Measurements from ENCODE around the gene LIPC. TPM values are rescaled to one million over a fixed set of nuclear protein-coding genes. Genes with fewer than 3 reads are reported as not detected.

LIPC gene
- polyA plus RNA-seq, 2 of the 4 experiments (the other 2 are of a cell fraction), result 0.13 to 0.30 TPM

DNA sequence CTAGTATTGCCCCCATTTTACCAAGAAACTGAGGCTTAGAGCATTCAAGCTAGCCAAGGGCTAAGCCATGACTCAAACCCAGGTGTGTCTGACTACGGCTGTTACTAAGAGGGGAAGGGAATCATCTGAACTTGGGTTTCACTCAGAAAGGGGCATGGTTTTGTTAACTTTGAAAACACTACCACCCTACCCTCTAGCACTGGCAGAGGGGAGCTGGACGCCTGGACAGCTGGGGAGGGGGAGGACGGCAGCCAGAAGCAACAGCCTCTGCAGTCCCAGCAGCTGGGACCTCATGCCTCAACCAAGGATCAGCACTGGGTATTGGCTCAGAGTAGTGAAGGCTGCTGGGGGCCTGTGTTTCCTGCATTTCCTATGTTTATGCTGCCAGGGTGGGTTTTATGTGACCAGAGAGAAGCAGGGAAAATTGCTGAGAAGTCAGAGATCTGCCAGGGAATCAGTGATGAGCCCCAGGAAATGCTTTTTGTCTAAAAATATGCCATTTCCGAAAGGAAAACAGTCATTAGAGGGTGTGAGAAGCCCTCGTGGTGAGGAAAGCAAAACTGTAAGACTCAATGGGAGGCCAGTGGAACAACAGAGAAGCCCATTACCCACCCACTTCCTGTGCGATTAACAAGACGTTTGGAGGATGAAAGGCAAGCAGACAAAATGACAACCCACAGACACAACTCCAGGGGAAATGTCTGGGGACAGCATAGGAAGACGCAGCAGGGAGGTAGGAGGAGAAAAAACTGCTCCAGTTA, 41.2 kb downstream of the LIPC start:
- H3K4me3 ChIP-seq, result no peak overlapping the region
- H3K4me2 ChIP-seq, result peak overlapping the region; percentile 30
- FAIRE-seq, result no peak
- peaks cover 2% of the 10 kb centered on the region; the same call in 1 of the 3 replicates for H3K9me3 ChIP-seq
- CTCF ChIA-PET, result interaction anchor here (1.0 to 1.1 kb wide), 2 partner anchors 203 to 245 kb away, joined by 3 to 4 read pairs; no protein-coding TSS in a partner anchor
- H3K4me1 ChIP-seq, result peaks cover 73% of the 10 kb centered on the region
- peak overlapping the region; percentile 96 to 99 for H3K27ac ChIP-seq
- DNase-seq (ENCODE audit: low read depth in 1 of 2, low spot score in 1 of 2), result no peak
- POLR2A ChIA-PET, result interaction anchor here (0.6 to 1.4 kb wide), 5 partner anchors 31 to 277 kb away, joined by 3 to 7 read pairs (median 4); partner anchors contain the start of gene ADAM10
- TF ChIP-seq ZNF302 (CRISPR knock-in tag; IDR thresholded peaks at IDR 0.05), result 0 out of 2 replicates have a peak, but pooled peaks have one; percentile 17
- no peak for TF ChIP-seq EP300 (IDR thresholded peaks at IDR 0.05)
- ATAC-seq, result no peak
- 74% methylated on average over 8 of the region's 8 CpGs for WGBS (ENCODE audit: missing lambda C conversion rate)

- Histone ChIP-seq H3K4me2 (peak overlapping the region; percentile 30), H3K4me3 (no peak overlapping the region), H3K27ac (peak overlapping the region; percentile 96 to 99), H3K4me1 (peaks cover 67% of the 10 kb centered on the region), H3K9me3 (no peaks in the 10 kb centered on the region)
- ChIA-PET CTCF (interaction anchor here (1.0 to 1.2 kb wide), 3 partner anchors 33 to 246 kb away, joined by 3 to 4 read pairs (median 3); no protein-coding TSS in a partner anchor), POLR2A (interaction anchor here (0.6 to 1.1 kb wide), 3 partner anchors 32 to 276 kb away, joined by 3 to 5 read pairs (median 4); partner anchors contain the start of gene ADAM10)
- WGBS (ENCODE audit: missing lambda C conversion rate), result 12% methylated on average over 2 of the region's 2 CpGs
- peak; percentile 85 for FAIRE-seq
- peak; percentile 4 to 43; a peak in 3 of 6 replicates for ATAC-seq
- peak; percentile 44 to 71 for DNase-seq (ENCODE audit: low read depth in 1 of 2, low spot score in 1 of 2)
- TF ChIP-seq ZNF302 (CRISPR knock-in tag; IDR thresholded peaks at IDR 0.05), result no peak
- TF ChIP-seq EHF (CRISPR knock-in tag; IDR thresholded peaks at IDR 0.05), result no peak
- no peak for TF ChIP-seq PHF8 (IDR thresholded peaks at IDR 0.05; ENCODE audit: borderline replicate concordance, low read depth)
- TF ChIP-seq BHLHE40 (IDR thresholded peaks at IDR 0.05; ENCODE audit: low read depth, low read length), result no peak
- no peak for TF ChIP-seq RCOR1 (IDR thresholded peaks at IDR 0.05; ENCODE audit: low read depth, low read length)
- TF ChIP-seq USF2 (IDR thresholded peaks at IDR 0.05), result no peak
- no peak for TF ChIP-seq HOXA7 (CRISPR knock-in tag; IDR thresholded peaks at IDR 0.05)
- TF ChIP-seq, protein P1, sequence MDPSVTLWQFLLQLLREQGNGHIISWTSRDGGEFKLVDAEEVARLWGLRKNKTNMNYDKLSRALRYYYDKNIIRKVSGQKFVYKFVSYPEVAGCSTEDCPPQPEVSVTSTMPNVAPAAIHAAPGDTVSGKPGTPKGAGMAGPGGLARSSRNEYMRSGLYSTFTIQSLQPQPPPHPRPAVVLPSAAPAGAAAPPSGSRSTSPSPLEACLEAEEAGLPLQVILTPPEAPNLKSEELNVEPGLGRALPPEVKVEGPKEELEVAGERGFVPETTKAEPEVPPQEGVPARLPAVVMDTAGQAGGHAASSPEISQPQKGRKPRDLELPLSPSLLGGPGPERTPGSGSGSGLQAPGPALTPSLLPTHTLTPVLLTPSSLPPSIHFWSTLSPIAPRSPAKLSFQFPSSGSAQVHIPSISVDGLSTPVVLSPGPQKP (IDR thresholded peaks at IDR 0.05; ENCODE audit: low read depth, low read length), result no peak
- no peak for TF ChIP-seq TP53 (CRISPR knock-in tag; IDR thresholded peaks at IDR 0.05)
- no peak for TF ChIP-seq HDAC2 (IDR thresholded peaks at IDR 0.05)
- TF ChIP-seq POLR2A (IDR thresholded peaks at IDR 0.05; ENCODE audit: low read length), result no peak
- no peak for TF ChIP-seq CEBPB (IDR thresholded peaks at IDR 0.05)
- no peak for TF ChIP-seq POLR2AphosphoS2 (conservative IDR thresholded peaks at IDR 0.05; ENCODE audit: low read length)
- TF ChIP-seq E2F6 (IDR thresholded peaks at IDR 0.05; ENCODE audit: borderline replicate concordance, low read depth), result 0 out of 2 replicates have a peak, but pooled peaks have one; percentile 49
- no peak for TF ChIP-seq HEYL (CRISPR knock-in tag; IDR thresholded peaks at IDR 0.05)
- TF ChIP-seq, protein P2, sequence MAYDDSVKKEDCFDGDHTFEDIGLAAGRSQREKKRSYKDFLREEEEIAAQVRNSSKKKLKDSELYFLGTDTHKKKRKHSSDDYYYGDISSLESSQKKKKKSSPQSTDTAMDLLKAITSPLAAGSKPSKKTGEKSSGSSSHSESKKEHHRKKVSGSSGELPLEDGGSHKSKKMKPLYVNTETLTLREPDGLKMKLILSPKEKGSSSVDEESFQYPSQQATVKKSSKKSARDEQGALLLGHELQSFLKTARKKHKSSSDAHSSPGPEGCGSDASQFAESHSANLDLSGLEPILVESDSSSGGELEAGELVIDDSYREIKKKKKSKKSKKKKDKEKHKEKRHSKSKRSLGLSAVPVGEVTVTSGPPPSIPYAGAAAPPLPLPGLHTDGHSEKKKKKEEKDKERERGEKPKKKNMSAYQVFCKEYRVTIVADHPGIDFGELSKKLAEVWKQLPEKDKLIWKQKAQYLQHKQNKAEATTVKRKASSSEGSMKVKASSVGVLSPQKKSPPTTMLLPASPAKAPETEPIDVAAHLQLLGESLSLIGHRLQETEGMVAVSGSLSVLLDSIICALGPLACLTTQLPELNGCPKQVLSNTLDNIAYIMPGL (CRISPR knock-in tag; IDR thresholded peaks at IDR 0.05; ENCODE audit: borderline replicate concordance), result no peak
- TF ChIP-seq SMC3 (IDR thresholded peaks at IDR 0.05), result 0 out of 3 replicates have a peak, but pooled peaks have one; percentile 11
- TF ChIP-seq ZC3H11A (IDR thresholded peaks at IDR 0.05), result no peak
- no peak for TF ChIP-seq HOXB13 (CRISPR knock-in tag; IDR thresholded peaks at IDR 0.05; ENCODE audit: low read depth)
- TF ChIP-seq JUNB (IDR thresholded peaks at IDR 0.05), result peak; percentile 33; the same call in 1 of the 2 replicates
- TF ChIP-seq EHMT2 (IDR thresholded peaks at IDR 0.05; ENCODE audit: low read depth), result no peak
- peak; percentile 39; the same call in 1 of the 2 replicates for TF ChIP-seq GATA3 (IDR thresholded peaks at IDR 0.05; ENCODE audit: borderline replicate concordance)
- TF ChIP-seq, protein P3, sequence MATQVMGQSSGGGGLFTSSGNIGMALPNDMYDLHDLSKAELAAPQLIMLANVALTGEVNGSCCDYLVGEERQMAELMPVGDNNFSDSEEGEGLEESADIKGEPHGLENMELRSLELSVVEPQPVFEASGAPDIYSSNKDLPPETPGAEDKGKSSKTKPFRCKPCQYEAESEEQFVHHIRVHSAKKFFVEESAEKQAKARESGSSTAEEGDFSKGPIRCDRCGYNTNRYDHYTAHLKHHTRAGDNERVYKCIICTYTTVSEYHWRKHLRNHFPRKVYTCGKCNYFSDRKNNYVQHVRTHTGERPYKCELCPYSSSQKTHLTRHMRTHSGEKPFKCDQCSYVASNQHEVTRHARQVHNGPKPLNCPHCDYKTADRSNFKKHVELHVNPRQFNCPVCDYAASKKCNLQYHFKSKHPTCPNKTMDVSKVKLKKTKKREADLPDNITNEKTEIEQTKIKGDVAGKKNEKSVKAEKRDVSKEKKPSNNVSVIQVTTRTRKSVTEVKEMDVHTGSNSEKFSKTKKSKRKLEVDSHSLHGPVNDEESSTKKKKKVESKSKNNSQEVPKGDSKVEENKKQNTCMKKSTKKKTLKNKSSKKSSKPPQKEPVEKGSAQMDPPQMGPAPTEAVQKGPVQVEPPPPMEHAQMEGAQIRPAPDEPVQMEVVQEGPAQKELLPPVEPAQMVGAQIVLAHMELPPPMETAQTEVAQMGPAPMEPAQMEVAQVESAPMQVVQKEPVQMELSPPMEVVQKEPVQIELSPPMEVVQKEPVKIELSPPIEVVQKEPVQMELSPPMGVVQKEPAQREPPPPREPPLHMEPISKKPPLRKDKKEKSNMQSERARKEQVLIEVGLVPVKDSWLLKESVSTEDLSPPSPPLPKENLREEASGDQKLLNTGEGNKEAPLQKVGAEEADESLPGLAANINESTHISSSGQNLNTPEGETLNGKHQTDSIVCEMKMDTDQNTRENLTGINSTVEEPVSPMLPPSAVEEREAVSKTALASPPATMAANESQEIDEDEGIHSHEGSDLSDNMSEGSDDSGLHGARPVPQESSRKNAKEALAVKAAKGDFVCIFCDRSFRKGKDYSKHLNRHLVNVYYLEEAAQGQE (IDR thresholded peaks at IDR 0.05), result no peak
- TF ChIP-seq, protein P4, sequence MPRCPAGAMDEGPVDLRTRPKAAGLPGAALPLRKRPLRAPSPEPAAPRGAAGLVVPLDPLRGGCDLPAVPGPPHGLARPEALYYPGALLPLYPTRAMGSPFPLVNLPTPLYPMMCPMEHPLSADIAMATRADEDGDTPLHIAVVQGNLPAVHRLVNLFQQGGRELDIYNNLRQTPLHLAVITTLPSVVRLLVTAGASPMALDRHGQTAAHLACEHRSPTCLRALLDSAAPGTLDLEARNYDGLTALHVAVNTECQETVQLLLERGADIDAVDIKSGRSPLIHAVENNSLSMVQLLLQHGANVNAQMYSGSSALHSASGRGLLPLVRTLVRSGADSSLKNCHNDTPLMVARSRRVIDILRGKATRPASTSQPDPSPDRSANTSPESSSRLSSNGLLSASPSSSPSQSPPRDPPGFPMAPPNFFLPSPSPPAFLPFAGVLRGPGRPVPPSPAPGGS (IDR thresholded peaks at IDR 0.05), result no peak
- peak; percentile 71 for TF ChIP-seq MAX (IDR thresholded peaks at IDR 0.05)
These were observed 41.9 kb downstream of the LIPC start for GRCh38 chr15:58473724-58474123.
